ENCODE measurements around the gene LAMA2. TPM values are rescaled to one million over a fixed set of nuclear protein-coding genes. Genes with fewer than 3 reads are reported as not detected.

Gene LAMA2
- total RNA-seq, 4 donors from 2014 or later = 97.3 to 509 (median 200) TPM

DNA sequence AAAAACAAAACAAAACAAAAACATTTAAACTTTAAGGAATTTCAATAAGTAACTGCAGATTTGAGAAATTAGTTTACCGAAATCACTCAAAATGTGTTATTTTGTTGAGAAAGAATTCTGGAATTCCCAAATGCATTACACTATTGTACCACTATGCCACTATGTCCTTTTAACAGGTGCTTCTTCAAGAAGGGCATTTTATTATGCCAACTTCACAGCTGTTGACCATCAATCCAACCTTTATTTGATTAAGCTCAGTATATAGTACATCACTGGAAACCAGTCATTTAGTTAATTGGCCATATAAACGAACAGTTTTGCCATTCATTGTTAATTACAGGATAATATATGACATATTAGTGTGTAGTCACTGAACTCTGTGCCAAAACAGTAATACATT, 605.4 kb downstream of the LAMA2 start:
- DNase-seq (ENCODE audit: low spot score) (no peak), ATAC-seq (ENCODE audit: low FRiP score) (no peak)
- TF ChIP-seq, protein P1, sequence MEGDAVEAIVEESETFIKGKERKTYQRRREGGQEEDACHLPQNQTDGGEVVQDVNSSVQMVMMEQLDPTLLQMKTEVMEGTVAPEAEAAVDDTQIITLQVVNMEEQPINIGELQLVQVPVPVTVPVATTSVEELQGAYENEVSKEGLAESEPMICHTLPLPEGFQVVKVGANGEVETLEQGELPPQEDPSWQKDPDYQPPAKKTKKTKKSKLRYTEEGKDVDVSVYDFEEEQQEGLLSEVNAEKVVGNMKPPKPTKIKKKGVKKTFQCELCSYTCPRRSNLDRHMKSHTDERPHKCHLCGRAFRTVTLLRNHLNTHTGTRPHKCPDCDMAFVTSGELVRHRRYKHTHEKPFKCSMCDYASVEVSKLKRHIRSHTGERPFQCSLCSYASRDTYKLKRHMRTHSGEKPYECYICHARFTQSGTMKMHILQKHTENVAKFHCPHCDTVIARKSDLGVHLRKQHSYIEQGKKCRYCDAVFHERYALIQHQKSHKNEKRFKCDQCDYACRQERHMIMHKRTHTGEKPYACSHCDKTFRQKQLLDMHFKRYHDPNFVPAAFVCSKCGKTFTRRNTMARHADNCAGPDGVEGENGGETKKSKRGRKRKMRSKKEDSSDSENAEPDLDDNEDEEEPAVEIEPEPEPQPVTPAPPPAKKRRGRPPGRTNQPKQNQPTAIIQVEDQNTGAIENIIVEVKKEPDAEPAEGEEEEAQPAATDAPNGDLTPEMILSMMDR (IDR thresholded peaks at IDR 0.05) = no peak

DNA sequence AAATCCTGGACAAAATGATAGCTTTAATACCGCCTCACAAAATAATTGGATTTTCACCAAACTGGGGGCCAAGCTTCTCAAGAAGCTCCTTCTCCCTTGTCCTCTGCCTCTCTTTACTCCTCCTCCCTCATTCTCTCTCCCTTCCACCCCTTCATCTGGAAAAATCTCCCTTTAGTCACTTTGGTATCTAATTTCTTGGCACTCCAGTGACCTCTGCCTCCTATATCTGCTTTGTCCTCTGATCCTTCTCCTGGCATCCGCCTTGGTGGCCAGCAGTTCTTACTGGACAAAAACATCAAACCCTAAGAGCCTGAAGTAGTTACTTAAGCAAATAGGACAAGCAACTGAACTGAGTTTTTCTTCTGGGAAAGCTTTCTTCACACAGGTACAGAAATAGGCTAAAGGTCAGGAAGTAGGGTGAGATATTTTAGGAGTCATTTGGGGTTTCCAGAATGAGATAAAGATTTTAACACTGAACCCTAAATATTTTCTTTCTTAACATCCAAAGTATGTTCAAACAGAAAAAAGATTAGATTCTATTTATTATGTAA, 606.4 kb downstream of the LAMA2 start:
- no peak for ATAC-seq (ENCODE audit: low FRiP score)

DNA sequence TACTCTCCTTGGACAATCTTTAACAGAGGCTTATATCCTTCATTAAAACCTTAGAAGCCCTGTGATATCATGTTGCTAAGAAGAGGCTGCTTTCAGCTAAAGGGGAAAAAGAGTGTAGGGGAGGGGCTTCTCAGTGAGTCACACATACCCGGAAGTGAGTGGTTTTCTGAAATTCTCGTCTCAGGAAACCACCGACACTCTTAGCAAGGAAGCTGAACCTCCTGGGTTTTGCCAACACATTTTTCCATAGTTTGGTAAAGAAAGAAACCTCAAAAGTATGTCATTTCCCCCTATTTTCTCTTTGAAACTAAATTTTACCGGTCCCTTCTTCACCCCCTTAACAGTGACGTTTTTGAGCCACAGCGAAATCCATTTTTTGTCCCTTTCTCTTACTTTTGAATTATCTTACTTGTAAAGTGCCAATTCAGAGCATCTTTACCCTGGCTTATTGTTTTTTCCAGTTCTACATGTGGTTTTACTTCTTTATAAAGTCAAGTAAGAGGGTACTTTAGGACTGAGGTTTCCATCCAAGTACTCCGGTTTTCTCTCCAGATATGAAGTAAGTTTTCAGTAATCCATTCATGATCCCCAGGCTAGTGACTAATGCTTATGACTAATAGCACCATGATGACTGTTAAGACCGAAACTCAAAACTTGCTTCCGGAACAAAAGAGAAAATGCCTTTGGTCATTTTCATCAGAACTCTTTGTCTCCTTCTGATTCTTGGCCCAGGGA, 607.8 kb downstream of the LAMA2 start:
- TF ChIP-seq, protein P1 (IDR thresholded peaks at IDR 0.05) = no peak
- DNase-seq (ENCODE audit: low spot score) (no peak), ATAC-seq (ENCODE audit: low FRiP score) (peak; percentile 82)

More for the DNA sequence above, 606.4 kb downstream of the LAMA2 start:
- TF ChIP-seq, protein P1 (IDR thresholded peaks at IDR 0.05) = no peak
- DNase-seq (ENCODE audit: low spot score) = no peak

DNA sequence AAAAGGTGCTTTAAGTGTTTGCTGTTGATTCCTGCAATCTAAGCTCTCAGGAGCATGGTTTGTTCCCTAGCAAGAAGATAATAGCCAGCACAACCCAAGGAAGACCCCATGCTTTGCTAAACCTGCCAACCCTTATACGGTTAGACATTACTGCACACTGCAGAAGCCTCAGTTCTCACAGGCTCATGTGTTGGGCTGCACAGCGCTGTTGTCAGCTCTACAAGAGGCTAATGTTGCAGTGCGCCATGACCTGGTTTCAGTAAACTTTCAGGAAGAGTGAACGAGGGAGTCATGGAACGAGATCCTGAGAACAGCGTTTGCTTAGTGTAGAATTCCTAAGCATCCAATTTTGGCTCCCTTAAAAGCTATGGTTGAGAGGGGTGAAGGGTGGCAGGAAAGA, 608.5 kb downstream of the LAMA2 start:
- ATAC-seq (ENCODE audit: low FRiP score) = no peak
- TF ChIP-seq, protein P1 (IDR thresholded peaks at IDR 0.05) = no peak
- DNase-seq (ENCODE audit: low spot score) = no peak

DNA sequence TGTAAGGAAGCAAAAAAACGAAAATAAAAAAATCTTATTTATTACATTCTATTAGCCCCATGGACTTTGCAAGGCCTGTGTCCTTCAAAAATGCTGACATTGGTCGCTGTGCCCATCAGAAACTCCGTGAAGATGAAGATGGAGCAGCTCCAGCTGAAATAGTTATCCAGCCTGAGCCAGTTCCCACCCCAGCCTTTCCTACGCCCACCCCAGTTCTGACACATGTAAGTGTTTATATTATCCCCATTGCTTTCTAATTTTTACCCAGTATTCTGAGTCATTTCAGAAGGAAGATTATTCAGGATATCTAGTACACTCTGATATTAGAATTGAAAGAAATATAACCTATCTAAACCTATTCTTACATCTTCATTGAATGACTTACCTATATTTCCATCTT, 609.3 kb downstream of the LAMA2 start:
- no peak for ATAC-seq (ENCODE audit: low FRiP score)
- TF ChIP-seq, protein P1 (IDR thresholded peaks at IDR 0.05) = no peak
- no peak for DNase-seq (ENCODE audit: low spot score)

DNA sequence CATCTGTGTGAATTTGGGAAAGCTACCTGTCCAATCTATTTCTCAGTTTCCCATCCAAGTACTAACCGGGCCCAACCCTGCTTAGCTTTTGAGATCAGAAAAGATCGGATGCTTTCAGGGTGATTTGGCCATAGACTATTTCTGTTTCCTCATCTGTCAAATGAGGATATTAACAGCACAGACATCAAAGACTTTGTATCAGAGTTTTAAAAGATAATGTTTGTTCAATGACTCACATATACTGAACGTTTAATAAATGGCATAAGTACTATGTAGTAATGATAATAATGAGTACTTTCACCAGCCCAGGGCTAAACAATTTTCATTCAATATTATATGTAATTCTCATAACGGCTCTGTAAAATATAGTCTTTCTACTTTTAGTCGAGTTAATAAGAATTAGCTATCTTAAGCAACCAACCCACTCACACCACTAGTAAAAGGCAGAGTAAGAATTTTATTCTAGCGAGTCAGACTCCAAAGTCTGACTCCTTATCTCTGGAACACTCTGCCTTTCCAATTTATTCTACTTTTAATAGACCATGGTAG, 610.5 kb downstream of the LAMA2 start:
- TF ChIP-seq, protein P1 (IDR thresholded peaks at IDR 0.05) = no peak
- ATAC-seq (ENCODE audit: low FRiP score) (peak; percentile 46), DNase-seq (ENCODE audit: low spot score) (no peak)

DNA sequence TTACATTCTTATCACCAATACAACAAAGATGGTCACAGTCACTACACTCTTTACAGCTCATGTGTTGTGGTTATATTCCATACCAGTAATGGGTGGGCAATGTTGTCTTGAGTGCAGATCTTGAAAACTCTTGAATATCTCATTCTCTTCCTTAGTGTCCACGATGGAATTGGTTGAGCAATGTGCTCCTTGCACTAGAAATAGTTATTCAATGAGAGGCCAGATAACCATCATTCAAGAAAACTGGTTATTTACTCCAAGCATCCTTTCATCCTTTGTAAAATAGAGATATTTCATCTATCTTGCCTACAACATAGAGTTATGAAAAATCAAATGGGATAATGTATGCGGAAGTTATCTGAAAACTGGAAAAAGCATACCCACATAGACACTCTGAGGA, 611.2 kb downstream of the LAMA2 start:
- DNase-seq (ENCODE audit: low spot score) (no peak), ATAC-seq (ENCODE audit: low FRiP score) (no peak)
- TF ChIP-seq, protein P1 (IDR thresholded peaks at IDR 0.05) = no peak

All from omental fat pad (tissue), 4 donors.